Astrocyte (in vitro differentiated cells and primary cell): ENCODE measurements around the gene MTF1.

ENCODE experiments used
- CTCF ChIP-seq: IDR thresholded peaks from 2 replicates; pipeline ENCODE4 v1.5.1; 2011; ENCODE audit warnings: low read depth, mild to moderate bottlenecking, inconsistent platforms, low read length, moderate library complexity; ENCODE audit not compliant: insufficient read depth
- EZH2 ChIP-seq: IDR thresholded peaks from 2 replicates; pipeline ENCODE4 v1.6.1; 2012; ENCODE audit warnings: mild to moderate bottlenecking, low read length, inconsistent platforms; ENCODE audit not compliant: insufficient read depth

DNA sequence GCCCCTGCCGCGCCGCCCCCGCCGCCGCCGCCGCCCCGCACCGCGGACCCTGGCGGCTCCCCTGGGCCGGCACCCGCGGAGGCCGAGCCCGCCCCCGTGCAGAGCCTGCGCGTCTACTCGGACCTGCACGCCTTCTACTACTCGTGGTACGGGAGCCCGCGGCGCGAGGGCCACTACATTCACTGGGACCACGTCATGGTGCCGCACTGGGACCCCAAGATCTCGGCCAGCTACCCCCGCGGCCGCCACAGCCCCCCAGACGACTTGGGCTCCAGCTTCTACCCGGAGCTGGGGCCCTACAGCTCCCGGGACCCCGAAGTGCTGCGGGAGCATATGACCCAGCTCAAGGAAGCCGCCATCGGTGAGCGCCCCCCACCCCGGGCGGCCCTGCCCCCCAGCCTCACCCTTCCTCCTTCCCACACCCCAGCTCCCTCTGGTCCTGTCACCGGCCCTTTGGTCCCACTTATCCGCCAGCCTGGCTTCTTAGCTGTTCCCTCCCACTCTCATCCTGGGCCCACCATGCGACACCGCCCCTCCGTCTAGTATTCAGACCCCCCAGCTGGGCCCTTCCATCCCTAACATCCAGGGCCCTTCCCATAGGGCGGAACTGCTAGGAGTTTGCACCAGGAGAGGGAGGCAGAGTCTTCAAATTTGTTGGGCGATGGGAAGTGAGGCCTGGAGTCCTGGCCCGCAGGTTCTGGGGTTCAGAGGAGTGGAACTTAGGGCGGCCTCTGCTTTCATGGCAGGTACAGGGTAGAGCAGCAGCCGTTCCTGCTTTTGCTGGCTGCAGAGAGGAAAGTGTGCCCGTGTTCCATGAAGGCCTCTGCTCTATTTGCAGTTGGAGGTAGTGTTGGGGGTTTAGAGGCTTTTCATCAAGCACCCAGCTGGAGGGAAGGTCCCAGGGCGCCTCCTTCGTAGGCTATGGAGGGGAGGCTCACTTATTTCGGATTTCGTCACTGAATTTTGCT lies 64.7 kb downstream of the MTF1 start:
- TF ChIP-seq CTCF (no peak), EZH2 (peak; percentile 63)
